Upper lobe of left lung (tissue), 4 donors: ENCODE measurements around the gene ACTRT2.

ENCODE experiments used
- POLR2A ChIP-seq, 4 donors: fragments of 450-650 bp; IDR thresholded peaks; one replicate each; pipeline ENCODE4 v1.5.1; 2016 to 2017; ENCODE audit warnings: antibody characterized with exemption in 4 of 4, mild to moderate bottlenecking in 2 of 4
- TF ChIP-seq, protein P1 (sequence below), 6 experiments: fragments of 450-650 bp in 4 of 6; fragments of 200-600 bp in 2 of 6; sonication (generic) in 2 of 6; IDR thresholded peaks; one replicate each; pipeline ENCODE4 v1.5.1; 2016 to 2019; ENCODE audit warnings: antibody characterized with exemption in 6 of 6

DNA sequence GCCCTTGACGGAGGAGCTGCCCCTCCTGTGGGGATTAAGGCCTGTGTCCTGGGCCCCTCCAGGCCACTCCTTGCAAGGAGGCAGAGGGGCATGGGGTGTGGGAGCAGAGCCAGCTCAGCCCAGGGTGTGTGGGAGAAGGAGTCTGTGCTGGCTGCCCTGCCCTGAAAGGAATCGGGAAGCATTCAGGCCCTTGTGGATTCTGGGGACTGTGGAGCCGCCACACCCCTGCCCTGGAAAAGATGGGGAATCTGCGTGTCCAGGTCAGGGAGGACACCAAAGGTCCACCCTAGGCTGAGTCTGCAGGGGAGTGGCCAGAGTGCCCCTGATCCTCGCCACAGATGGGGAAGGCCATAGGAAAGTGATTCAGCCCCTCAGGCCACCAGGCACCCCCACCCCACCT, 31.2 kb downstream of the ACTRT2 start:
- TF ChIP-seq, protein P1, sequence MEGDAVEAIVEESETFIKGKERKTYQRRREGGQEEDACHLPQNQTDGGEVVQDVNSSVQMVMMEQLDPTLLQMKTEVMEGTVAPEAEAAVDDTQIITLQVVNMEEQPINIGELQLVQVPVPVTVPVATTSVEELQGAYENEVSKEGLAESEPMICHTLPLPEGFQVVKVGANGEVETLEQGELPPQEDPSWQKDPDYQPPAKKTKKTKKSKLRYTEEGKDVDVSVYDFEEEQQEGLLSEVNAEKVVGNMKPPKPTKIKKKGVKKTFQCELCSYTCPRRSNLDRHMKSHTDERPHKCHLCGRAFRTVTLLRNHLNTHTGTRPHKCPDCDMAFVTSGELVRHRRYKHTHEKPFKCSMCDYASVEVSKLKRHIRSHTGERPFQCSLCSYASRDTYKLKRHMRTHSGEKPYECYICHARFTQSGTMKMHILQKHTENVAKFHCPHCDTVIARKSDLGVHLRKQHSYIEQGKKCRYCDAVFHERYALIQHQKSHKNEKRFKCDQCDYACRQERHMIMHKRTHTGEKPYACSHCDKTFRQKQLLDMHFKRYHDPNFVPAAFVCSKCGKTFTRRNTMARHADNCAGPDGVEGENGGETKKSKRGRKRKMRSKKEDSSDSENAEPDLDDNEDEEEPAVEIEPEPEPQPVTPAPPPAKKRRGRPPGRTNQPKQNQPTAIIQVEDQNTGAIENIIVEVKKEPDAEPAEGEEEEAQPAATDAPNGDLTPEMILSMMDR (IDR thresholded peaks at IDR 0.05) = no peak
- no peak for TF ChIP-seq POLR2A (IDR thresholded peaks at IDR 0.05)
